Prostate gland (tissue), 2 donors: ENCODE data around the gene SIGLEC10. TPM values are rescaled to one million over a fixed set of nuclear protein-coding genes. Genes with fewer than 3 reads are reported as not detected.

Experiments used
- DNase-seq: peaks from one replicate; pipeline ENCODE4 v3.0.0-alpha.2; 2019; ENCODE audit warnings: low spot score
- H3K27ac ChIP-seq, 2 donors: fragments of 200-600 bp; sonication (generic); 2 replicates each; pipeline ENCODE4 v1.5.1; 2017 to 2019
- H3K27me3 ChIP-seq: fragments of 200-600 bp; sonication (generic); replicated peaks from 2 replicates; pipeline ENCODE4 v1.5.1; 2019; ENCODE audit not compliant: insufficient read depth
- H3K36me3 ChIP-seq, 2 donors: fragments of 200-600 bp; sonication (generic); 1 replicate in 1 of 2; 2 replicates in 1 of 2; pipeline versions ENCODE4 v1.5.1 to v1.8.1; 2017 to 2019
- H3K4me1 ChIP-seq: fragments of 200-600 bp; sonication (generic); replicated peaks from 2 replicates; pipeline ENCODE4 v1.5.1; 2019
- H3K4me3 ChIP-seq, 2 donors: fragments of 200-600 bp; sonication (generic); 2 replicates each; pipeline ENCODE4 v1.5.1; 2017 to 2019
- H3K9me3 ChIP-seq: fragments of 200-600 bp; sonication (generic); 2 replicates; pipeline ENCODE4 v1.5.1; 2017
- CTCF ChIP-seq, 4 experiments: fragments of 200-600 bp in 2 of 4; fragments of 450-650 bp in 2 of 4; sonication (generic) in 2 of 4; IDR thresholded peaks; 1 replicate in 3 of 4; 2 replicates in 1 of 4; pipeline ENCODE4 v1.5.1; 2016 to 2019; ENCODE audit warnings: antibody characterized with exemption in 4 of 4, mild to moderate bottlenecking in 2 of 4, moderate library complexity in 2 of 4
- POLR2A ChIP-seq: fragments of 450-650 bp; IDR thresholded peaks from one replicate; pipeline ENCODE4 v1.6.1; 2016; ENCODE audit warnings: antibody characterized with exemption, mild to moderate bottlenecking
- POLR2AphosphoS5 ChIP-seq: sonication (generic); formaldehyde crosslinking; IDR thresholded peaks from one replicate; pipeline ENCODE4 v1.6.1; 2017; ENCODE audit warnings: antibody characterized with exemption
- WGBS: methylation state at CpG from one replicate; pipeline ENCODE4 v1.1.5; 2018; 5-methylcytosine and 5-hydroxymethylcytosine counted together
- intact Hi-C: fragments of 100-400 bp; cut with DNase I; formaldehyde crosslinking; loops from one replicate; pipeline ENCODE4 v1.14.2; 2022
- total RNA-seq, 2 donors: library from RNA; depleted of rRNA; stranded (reverse); fragments of >200 nt; gene quantifications; one replicate each; pipeline ENCODE4 v1.1.0, GENCODE V29; 2016

SIGLEC10 gene
- total RNA-seq, 2 donors from 2014 or later, result 7.1 to 7.5 TPM

GRCh38 chr19:51461723-51462161 is 44.3 kb upstream of the SIGLEC10 start:
- Histone ChIP-seq H3K4me1 (no peaks in the 10 kb centered on the region), H3K27ac (no peak overlapping the region), H3K36me3 (no peaks in the 10 kb centered on the region), H3K27me3 (no peaks in the 10 kb centered on the region), H3K4me3 (no peak overlapping the region), H3K9me3 (no peaks in the 10 kb centered on the region)
- no peak for DNase-seq
- intact Hi-C loops, result no loop called here
- TF ChIP-seq POLR2AphosphoS5 (no peak), CTCF (IDR thresholded peaks at IDR 0.05) (no peak), POLR2A (no peak)
- WGBS, result 73% methylated on average over 8 of the region's 8 CpGs

- no peaks in the 10 kb centered on the region for H3K27me3 ChIP-seq
Observed at GRCh38 chr19:51460164-51460992, 42.9 kb upstream of the SIGLEC10 start.

GRCh38 chr19:51458899-51459505 is 41.6 kb upstream of the SIGLEC10 start:
- intact Hi-C loops, result no loop called here
- no peak overlapping the region for H3K27ac ChIP-seq
- H3K4me1 ChIP-seq, result no peaks in the 10 kb centered on the region
- no peaks in the 10 kb centered on the region for H3K27me3 ChIP-seq
- TF ChIP-seq POLR2AphosphoS5 (no peak), CTCF (IDR thresholded peaks at IDR 0.05) (no peak), POLR2A (no peak)
- no peak for DNase-seq
- 71% methylated on average over 14 of the region's 14 CpGs for WGBS
- H3K36me3 ChIP-seq, result no peaks in the 10 kb centered on the region
- no peak overlapping the region for H3K4me3 ChIP-seq
- H3K9me3 ChIP-seq, result no peaks in the 10 kb centered on the region

More at GRCh38 chr19:51460164-51460992, 42.9 kb upstream of the SIGLEC10 start:
- Histone ChIP-seq H3K36me3 (no peaks in the 10 kb centered on the region), H3K4me1 (no peaks in the 10 kb centered on the region), H3K9me3 (no peaks in the 10 kb centered on the region), H3K27ac (no peak overlapping the region), H3K4me3 (no peak overlapping the region)
- no peak for DNase-seq
- WGBS, result 58% methylated on average over 13 of the region's 13 CpGs
- intact Hi-C loops, result no loop called here
- TF ChIP-seq CTCF (IDR thresholded peaks at IDR 0.05) (no peak), POLR2AphosphoS5 (no peak), POLR2A (no peak)

GRCh38 chr19:51458051-51458645 is 40.7 kb upstream of the SIGLEC10 start, which contains the start of gene SIGLEC8:
TSS of gene SIGLEC8 (minus strand) at chr19:51458454. CDS start at chr19:51458387, 67 bp downstream.
- H3K4me3 ChIP-seq, result no peak within 1 kb of the TSS
- intact Hi-C loops, result no loop called here
- no peaks in the 10 kb centered on the region for H3K27me3 ChIP-seq
- WGBS, result 65% methylated on average over 10 of the region's 10 CpGs
- H3K9me3 ChIP-seq, result no peaks in the 10 kb centered on the region
- no peaks in the 10 kb centered on the region for H3K36me3 ChIP-seq
- no peak for DNase-seq
- TF ChIP-seq POLR2A, result no peak
- no peak for TF ChIP-seq CTCF (IDR thresholded peaks at IDR 0.05)
- no peak for TF ChIP-seq POLR2AphosphoS5
- no peaks in the 10 kb centered on the region for H3K4me1 ChIP-seq
- H3K27ac ChIP-seq, result no peak within 1 kb of the TSS
